AG04449 (cell line): ENCODE data around the gene DPYSL4.

Source experiments
- CTCF ChIA-PET: fragments of 350-600 bp; formaldehyde crosslinking; extraction: SDS; loops from one replicate; lab custom pipeline; 2021; ENCODE audit warnings: antibody characterized with exemption; lab: Yijun Ruan, JAX
- POLR2A ChIA-PET: fragments of 400-600, 350-600 bp; formaldehyde crosslinking; extraction: SDS; loops from one replicate; lab custom pipeline; 2020; ENCODE audit warnings: antibody characterized with exemption, inconsistent platforms; lab: Yijun Ruan, JAX
- DNase-seq: peaks from one replicate; pipeline ENCODE4 v3.0.0-alpha.2; 2010; ENCODE audit warnings: low read depth, low spot score
- H3K4me3 ChIP-seq: 2 replicates; pipeline ENCODE4 v1.5.1; 2011; ENCODE audit warnings: low read depth, mild to moderate bottlenecking, control low read depth, low read length
- CTCF ChIP-seq: IDR thresholded peaks from one replicate; pipeline ENCODE4 v1.5.1; 2011; ENCODE audit warnings: mild to moderate bottlenecking, moderate library complexity, low read length, control low read depth, inconsistent platforms; ENCODE audit not compliant: insufficient read depth; ENCODE audit errors: missing control alignments

The DPYSL4 gene

DNA sequence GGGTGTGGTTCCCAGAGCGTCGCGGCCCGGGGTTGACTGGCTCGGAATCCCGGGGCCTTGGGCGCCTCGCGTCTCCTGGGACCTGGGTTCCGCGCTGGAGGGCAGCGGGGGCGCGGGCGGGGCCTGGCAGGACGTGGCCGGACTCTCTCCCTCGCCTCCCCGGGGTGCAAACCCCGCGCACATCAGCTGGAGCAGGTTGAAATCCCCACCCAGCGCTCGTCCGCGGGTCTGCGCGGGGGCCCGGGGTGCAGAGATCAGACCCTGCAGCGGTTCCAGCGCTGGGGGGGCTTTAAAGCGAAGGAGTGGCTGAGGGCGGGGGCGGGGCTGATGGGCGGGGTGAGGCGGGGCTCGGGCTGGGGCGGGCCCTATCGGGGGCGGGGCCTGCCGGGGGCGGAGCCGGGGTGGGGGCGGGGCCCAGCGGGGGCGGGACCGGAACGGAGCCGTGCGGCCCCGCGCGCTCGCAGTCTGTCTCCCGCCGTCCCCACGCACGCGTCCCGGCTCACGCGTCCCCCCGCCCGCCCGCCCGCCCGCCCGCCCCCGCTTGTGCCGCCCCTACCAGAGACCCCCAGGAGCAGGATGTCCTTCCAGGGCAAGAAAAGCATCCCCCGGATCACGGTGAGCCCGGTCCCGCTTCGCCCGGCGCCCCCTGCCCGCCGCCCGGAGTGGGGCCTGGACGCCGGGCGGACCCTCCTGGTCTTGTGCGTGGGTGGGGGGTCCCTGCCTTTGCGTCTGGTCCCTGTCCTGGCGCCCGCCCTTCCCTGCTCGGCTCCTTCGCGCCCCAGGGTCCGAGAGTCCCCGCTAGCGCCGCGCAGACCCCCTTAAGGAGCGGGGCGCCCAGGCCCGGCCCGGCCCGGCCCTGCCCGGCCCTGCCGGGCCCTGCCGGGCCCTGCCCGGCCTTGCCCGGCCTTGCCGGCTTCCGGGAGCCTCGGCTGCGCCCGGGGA lies at the start of gene DPYSL4:
Gene DPYSL4, plus strand, starts transcription at position 461 of the 942 bp plus-strand sequence. Its CDS starts 116 bp downstream, at position 577.
- H3K4me3 ChIP-seq, result peak within 1 kb of the TSS; percentile 63
- CTCF ChIA-PET, result interaction anchor here (1.6 kb wide), 1 partner anchor 36 kb away, joined by 3 read pairs; no protein-coding TSS in a partner anchor
- DNase-seq, result no peak
- TF ChIP-seq CTCF, result peak; percentile 1
- POLR2A ChIA-PET, result no interaction called here

DNA sequence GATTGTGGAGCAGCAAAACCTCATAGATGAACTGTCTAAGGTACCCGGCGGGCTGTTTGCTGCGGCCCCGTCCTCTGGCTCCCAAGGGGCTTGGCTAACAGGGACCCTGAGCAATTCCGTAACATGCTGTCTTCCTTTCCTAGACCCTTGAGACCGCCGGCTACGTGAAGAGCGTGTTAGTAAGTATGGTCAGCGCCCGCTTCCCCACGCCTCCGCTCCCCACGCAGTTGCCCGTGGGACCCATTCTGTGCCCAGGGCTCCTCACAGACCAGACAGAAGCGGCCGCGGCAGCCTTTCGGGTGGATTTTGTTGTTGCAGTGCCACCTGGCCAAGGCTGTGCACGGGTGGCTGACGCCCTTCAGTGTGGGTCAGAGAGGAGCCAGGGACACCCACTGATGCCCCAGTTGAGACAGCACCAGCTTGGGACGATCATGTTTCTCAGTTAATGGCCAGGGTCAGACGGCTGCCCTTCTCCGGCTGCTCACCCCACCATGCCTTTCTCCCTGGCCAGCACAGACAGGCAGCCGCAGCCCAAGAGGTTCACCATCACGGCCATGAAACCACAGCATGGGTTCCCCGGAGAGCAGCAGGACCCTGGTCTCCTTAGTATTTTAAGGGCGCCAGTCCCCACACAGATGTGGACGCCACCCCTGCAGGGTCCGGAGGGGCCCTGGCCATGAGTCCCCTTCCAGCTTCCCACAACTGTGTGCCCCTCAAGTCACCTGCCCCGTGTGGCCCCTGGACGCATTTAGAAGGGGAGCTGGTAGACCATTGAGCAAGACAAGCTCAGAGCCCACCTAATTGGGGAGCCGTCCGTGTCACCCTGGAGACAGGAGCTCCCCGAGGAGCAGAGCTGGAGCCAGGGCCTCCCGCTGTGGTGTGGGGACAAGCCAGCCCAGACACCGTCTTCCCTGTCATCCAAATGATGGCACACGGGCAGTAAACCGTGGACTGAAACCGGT lies 49.4 kb upstream of the DPYSL4 start:
- no peak for DNase-seq
- CTCF ChIA-PET, result no interaction called here
- TF ChIP-seq CTCF, result no peak
- no peak overlapping the region for H3K4me3 ChIP-seq
- POLR2A ChIA-PET, result no interaction called here

- no peak overlapping the region for H3K4me3 ChIP-seq
- DNase-seq, result no peak
- POLR2A ChIA-PET, result no interaction called here
- CTCF ChIA-PET, result no interaction called here
- no peak for TF ChIP-seq CTCF
Observed at GRCh38 chr10:132138133-132138532, 48.6 kb upstream of the DPYSL4 start.

- ChIA-PET CTCF (no interaction called here), POLR2A (no interaction called here)
- H3K4me3 ChIP-seq, result no peak overlapping the region
- TF ChIP-seq CTCF, result no peak
- no peak for DNase-seq
Observed at GRCh38 chr10:132138596-132138995, 48.2 kb upstream of the DPYSL4 start.

DNA sequence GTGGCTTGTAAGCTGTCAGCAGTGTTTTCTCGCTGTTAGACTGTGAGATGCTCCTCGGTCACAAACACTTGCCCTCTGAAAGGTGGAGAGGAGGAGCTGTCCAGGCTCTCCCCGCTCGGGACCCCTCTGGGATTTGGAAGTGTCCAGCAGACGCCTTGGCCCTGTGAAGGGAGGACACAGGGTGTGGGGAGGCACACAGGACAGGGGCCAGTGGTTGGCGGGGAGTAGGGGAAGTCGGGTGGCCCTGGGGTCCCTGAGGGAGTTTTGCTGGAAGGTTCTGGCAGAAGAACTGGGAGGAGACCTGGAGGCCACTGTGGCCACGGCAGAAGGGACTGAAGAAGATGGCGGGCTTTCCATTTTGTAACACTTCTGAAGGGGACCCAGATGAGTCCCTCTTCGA lies 47.2 kb upstream of the DPYSL4 start:
- no peak for TF ChIP-seq CTCF
- H3K4me3 ChIP-seq, result no peak overlapping the region
- ChIA-PET POLR2A (no interaction called here), CTCF (no interaction called here)
- DNase-seq, result no peak
